ENCODE results near the gene ABCC4.

Gene ABCC4

DNA sequence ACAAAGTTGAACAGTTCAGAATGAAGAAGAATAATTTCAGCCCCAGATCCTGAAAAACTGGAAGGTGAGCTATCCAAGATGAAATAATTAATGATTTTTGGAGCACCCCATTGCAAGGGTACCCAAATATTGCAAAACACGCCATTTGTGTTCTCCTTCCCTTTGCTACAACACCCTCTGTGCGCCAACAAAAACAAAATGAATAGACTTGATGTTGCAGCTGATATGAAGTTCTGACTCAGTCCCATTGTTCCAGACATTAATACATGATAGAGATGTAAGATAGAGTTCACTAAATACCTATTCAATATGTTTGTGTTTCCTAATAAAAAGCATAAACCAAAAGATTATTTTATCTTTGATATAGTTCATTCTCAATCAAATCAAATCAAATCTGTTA is 301.4 kb downstream of the ABCC4 start:
- no peak for DNase-seq (ENCODE audit: low read depth, low spot score)

DNA sequence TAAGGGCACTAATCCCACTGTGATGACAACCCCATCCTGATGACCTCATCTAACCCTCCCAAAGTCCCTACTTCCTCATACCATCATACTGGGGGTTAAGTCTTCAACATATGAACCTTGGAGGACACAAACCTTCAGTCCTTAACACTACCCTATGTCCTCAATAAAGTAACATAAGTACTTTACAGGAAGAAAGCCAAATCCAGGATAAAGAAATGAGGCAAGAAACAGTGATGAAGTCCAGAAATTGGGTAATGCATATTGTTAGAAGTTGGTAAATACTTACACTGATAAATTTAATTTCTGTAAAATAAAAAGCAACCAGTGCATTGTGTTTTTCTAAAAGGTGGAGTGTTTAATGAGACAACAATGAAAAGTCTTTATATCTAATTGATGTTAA is 304.1 kb downstream of the ABCC4 start:
- DNase-seq (ENCODE audit: low read depth, low spot score): no peak

GRCh38 chr13:94996445-94996844 is 304.8 kb downstream of the ABCC4 start:
- DNase-seq (ENCODE audit: low read depth, low spot score): no peak

- no peak for DNase-seq (ENCODE audit: low read depth, low spot score)
Observed at GRCh38 chr13:94994506-94994905, 306.7 kb downstream of the ABCC4 start.

DNA sequence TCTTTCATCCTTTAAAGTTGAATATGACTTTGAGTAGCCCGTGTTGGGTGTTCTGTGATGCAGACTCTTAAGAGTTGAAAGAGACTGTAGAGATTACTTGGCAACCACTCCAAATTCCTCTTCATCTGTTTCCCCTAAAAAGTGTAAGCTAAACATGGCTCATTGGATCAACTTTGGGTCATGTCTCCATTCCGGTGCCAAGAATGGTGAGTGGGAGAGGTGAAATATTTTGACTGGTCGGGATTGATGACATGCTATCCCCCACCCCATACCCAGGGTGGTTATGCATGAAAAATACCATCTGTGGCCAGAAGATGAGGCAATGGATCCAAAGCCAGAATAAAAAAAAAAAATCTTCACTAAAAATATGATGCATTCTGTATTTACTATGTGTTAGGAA is 307.6 kb downstream of the ABCC4 start:
- no peak for DNase-seq (ENCODE audit: low read depth, low spot score)

GRCh38 chr13:94992036-94992960 is 309.0 kb downstream of the ABCC4 start:
- no peak for DNase-seq (ENCODE audit: low read depth, low spot score)

DNA sequence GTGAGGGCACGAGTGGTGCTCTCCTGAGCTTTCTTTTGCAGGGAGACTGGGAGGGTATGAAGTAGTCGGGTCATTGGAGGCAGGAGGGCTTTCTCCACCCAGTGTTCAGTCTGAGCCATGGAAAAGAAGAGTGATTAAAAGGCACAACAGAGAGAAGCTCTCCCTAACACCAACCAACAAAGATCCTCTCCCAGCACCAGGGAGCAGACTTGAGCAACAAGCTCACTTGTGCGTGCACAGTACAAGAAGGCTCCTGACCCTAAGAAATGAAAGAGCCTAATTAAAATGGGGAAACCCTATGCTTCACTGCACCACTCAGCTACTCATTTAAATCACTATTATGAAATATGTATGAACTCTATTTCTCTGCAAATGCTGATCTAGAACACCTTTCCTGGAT is 312.6 kb downstream of the ABCC4 start:
- DNase-seq (ENCODE audit: low read depth, low spot score): no peak

- no peak for DNase-seq (ENCODE audit: low read depth, low spot score)
Observed at GRCh38 chr13:94987869-94988268, 313.4 kb downstream of the ABCC4 start.

- no peak for DNase-seq (ENCODE audit: low read depth, low spot score)
Observed at GRCh38 chr13:94987081-94987480, 314.2 kb downstream of the ABCC4 start.

DNA sequence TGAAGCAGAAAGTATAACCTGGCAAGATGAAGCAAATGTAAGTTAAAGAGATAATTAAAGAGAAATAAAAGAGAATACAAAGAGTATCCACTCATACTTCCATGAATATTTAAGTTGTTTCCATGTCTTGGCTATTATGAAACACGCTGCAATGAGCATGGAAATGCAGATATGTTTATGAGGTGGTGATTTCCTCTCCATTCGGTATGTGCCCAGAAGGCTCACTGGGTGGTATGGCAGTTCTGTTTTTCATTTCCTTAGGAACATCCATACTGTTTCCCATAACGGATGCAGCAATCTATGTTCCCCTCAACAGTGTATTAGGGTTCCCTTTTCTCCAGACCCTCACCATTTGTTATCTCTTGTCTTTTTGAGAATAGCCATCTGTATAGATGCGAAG is 316.3 kb downstream of the ABCC4 start:
- DNase-seq (ENCODE audit: low read depth, low spot score): no peak

DNA sequence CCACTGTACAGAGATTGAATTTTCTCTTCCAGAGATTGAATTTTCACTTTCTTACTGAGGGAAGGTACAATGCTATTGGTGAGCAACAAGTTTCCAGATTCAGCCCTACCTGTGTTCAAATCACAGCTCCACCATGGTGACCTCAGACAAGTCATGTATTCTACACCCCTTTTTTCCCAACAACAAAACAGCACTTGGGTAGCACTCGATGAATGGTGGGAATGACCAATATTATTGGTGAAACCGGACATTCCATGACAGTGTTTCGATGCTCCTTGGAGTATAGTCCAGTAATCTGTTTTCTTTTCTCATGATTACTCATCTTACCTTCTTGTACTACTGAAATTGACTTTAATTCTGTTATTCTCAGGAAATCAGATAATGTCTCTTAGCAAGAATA is 322.7 kb downstream of the ABCC4 start:
- no peak for DNase-seq (ENCODE audit: low read depth, low spot score)

GRCh38 chr13:94974015-94974951 is 327.0 kb downstream of the ABCC4 start:
- no peak for DNase-seq (ENCODE audit: low read depth, low spot score)

GRCh38 chr13:94972262-94972661 is 329.0 kb downstream of the ABCC4 start:
- no peak for DNase-seq (ENCODE audit: low read depth, low spot score)
